Glomerular visceral epithelial cell (primary cell): ENCODE results near the gene MFSD8.
"Not testable (repeated sequence)": the region's sequence is repeated elsewhere in the genome, so short reads cannot be mapped to it uniquely, and the experiment has no call there.

Experiments
- DNase-seq: peaks from one replicate; pipeline ENCODE4 v3.0.0-alpha.2; 2016; ENCODE audit errors: extremely low spot score

Gene MFSD8

GRCh38 chr4:127965062-127965802 is at the start of gene MFSD8, which contains the start of gene ABHD18:
Gene MFSD8, minus strand, starts transcription at chr4:127965173. Its CDS starts 40 bp downstream, at chr4:127965133.
Gene ABHD18, plus strand, starts transcription at chr4:127965406. Its CDS starts 17,550 bp downstream, at chr4:127982956.
- peak; percentile 100 for DNase-seq

GRCh38 chr4:128009428-128009827 is 44.5 kb upstream of the MFSD8 start:
- DNase-seq: no peak

GRCh38 chr4:128006592-128006991 is 41.6 kb upstream of the MFSD8 start:
- peak; percentile 3 for DNase-seq

GRCh38 chr4:127997534-127998388 is 32.8 kb upstream of the MFSD8 start:
- DNase-seq: peak; percentile 31

GRCh38 chr4:127996521-127996920 is 31.5 kb upstream of the MFSD8 start:
- not testable (repeated sequence) for DNase-seq

- peak; percentile 10 for DNase-seq
Measured at GRCh38 chr4:127995776-127996175, 30.8 kb upstream of the MFSD8 start.

- no peak for DNase-seq
Measured at GRCh38 chr4:127993151-127993550, 28.2 kb upstream of the MFSD8 start.

GRCh38 chr4:127988638-127989037 is 23.7 kb upstream of the MFSD8 start:
- DNase-seq: no peak

- no peak for DNase-seq
Measured at GRCh38 chr4:127985989-127986388, 21.0 kb upstream of the MFSD8 start.

GRCh38 chr4:127982445-127982844 is 17.5 kb upstream of the MFSD8 start:
- no peak for DNase-seq

GRCh38 chr4:127978930-127979329 is 14.0 kb upstream of the MFSD8 start:
- DNase-seq: no peak

GRCh38 chr4:127975121-127975770 is 10.3 kb upstream of the MFSD8 start:
- DNase-seq: no peak

GRCh38 chr4:127970925-127971324 is 6.0 kb upstream of the MFSD8 start:
- not testable (repeated sequence) for DNase-seq

- DNase-seq: no peak
Measured at GRCh38 chr4:127968586-127968985, 3.6 kb upstream of the MFSD8 start.

GRCh38 chr4:127967141-127967775 is 2.3 kb upstream of the MFSD8 start:
- peak; percentile 4 for DNase-seq

- DNase-seq: peak; percentile 43
Measured at GRCh38 chr4:127965803-127966175, 816 bp upstream of the MFSD8 start.

- DNase-seq: not testable (repeated sequence)
Measured at GRCh38 chr4:127964426-127965061, 429 bp downstream of the MFSD8 start.

GRCh38 chr4:127963633-127964398 is 1.2 kb downstream of the MFSD8 start:
- not testable (repeated sequence) for DNase-seq

GRCh38 chr4:127959794-127960193 is 5.2 kb downstream of the MFSD8 start:
- DNase-seq: no peak

- no peak for DNase-seq
Measured at GRCh38 chr4:127957105-127957504, 7.9 kb downstream of the MFSD8 start.
